Measurements from ENCODE around the gene ASS1.

The ASS1 gene

GRCh38 chr9:130512199-130512598 lies 67.4 kb downstream of the ASS1 start:
- intact Hi-C loops (cut with DNase I) = no loop called here

DNA sequence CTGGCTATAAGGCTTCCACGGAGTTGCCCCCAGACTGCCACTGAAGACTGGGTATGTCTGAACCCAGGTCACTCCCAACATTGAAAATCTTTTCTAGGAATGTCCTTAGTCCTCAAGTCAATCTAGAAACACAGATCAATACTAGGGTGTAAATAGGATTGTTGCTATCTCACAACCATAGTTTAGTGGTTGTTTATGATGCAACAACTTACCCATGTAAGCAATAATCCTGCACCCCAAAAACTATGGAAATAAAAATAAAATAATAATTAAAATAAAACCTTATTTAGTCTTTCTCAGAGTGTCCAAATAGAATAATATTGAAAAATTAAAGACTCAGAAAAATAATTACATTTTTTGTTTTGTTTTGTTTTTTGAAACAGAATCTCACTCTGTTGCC lies 68.3 kb downstream of the ASS1 start:
- intact Hi-C loops (cut with DNase I) = no loop called here
- DNase-seq = no peak

More at GRCh38 chr9:130512199-130512598, 67.4 kb downstream of the ASS1 start:
- DNase-seq = no peak

GRCh38 chr9:130518233-130518632 lies 73.5 kb downstream of the ASS1 start:
- peak in 1 of 42 donors; percentile 4 for DNase-seq
- intact Hi-C loops (cut with DNase I) = no loop called here

- intact Hi-C loops (cut with DNase I) = no loop called here
- DNase-seq = peak in 7 of 42 donors; percentile 7 to 57 (median 19)
These were observed 74.4 kb downstream of the ASS1 start for GRCh38 chr9:130518943-130519799.

GRCh38 chr9:130519927-130520326 lies 75.2 kb downstream of the ASS1 start:
- intact Hi-C loops (cut with DNase I) = no loop called here
- DNase-seq = peak in 1 of 42 donors; percentile 10

GRCh38 chr9:130521715-130522114 lies 77.0 kb downstream of the ASS1 start:
- intact Hi-C loops (cut with DNase I) = no loop called here

DNA sequence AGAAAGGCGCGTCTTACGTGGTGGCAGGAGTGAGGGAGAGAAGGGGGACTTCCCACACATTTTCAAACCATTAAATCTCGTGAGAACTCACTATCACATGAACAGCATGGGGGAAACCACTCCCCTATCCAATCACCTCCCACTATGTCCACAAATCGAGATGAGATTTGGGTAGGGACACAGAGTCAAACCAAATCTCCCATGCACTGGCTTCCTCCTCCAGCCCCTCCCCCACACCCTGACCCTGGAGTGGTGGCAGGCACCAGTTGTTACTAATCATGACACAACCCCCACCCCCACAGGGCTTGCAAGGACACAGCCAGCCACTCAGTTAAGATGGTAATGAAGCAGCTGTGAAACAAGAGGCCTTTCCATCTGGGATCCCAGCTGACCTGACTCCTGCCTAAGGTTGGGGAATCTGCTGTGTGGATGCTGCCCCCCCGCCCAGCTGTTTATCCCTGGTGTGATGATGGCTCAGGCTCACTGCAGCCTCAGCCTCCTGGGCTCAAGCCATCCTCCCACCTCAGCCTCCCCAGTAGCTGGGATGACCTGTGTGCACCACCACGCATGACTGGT lies 77.6 kb downstream of the ASS1 start:
- intact Hi-C loops (cut with DNase I) = no loop called here
- peak in 1 of 42 donors; percentile 10 for DNase-seq

More at GRCh38 chr9:130521715-130522114, 77.0 kb downstream of the ASS1 start:
- DNase-seq = no peak

DNA sequence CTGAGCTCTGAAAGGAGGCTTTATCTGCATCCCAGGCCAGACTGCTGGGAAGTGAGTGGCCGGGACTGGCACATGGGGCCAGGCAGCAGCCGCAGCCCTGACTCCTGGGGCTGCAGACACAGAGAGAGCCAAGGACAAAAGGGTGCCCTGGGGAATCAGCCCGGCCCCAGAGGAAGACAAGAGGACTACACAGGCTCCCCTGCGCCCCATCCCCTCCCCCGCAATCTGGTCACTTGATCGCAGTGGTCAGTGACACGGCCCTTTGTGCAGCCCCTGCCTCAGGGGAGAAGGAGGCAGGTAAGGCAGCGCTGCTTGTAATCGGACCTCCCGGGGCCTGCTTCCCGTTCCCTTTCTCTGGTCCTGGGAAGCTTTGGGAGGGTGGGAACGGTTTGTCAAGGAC lies 79.2 kb downstream of the ASS1 start:
- intact Hi-C loops (cut with DNase I) = no loop called here
- DNase-seq = no peak

DNA sequence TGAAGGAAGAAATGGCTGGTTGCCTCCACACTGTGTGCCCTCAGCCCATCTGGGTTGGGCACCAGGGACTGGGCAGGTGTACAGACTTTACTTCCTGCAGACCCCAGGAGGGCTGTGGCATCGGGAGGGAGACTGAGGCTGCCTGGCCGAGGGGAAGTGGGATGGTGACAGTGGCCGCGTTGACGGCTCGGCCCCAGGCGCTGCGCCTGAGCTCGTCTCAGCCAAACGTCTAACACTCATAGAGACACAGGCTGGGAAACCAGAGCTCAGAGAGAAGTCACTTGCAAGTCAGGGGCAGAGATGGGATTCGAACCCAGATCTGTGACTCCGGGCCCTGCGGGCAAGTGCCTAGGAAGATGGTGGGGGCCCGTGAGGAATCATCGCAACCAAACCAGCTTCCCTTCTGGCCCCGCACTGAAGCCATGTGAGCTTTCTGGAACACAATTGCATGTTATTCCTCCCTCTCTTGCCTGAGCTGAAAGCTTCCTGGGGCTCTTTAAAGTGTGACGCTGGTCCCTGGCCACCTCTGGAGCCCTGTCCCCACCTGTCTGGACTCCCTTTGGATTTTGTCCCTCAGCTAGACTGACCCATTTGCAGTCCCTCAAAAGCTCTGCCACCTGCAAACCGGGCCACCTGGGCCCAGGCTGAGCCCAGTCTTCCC lies 81.6 kb downstream of the ASS1 start:
- intact Hi-C loops (cut with DNase I) = no loop called here

DNA sequence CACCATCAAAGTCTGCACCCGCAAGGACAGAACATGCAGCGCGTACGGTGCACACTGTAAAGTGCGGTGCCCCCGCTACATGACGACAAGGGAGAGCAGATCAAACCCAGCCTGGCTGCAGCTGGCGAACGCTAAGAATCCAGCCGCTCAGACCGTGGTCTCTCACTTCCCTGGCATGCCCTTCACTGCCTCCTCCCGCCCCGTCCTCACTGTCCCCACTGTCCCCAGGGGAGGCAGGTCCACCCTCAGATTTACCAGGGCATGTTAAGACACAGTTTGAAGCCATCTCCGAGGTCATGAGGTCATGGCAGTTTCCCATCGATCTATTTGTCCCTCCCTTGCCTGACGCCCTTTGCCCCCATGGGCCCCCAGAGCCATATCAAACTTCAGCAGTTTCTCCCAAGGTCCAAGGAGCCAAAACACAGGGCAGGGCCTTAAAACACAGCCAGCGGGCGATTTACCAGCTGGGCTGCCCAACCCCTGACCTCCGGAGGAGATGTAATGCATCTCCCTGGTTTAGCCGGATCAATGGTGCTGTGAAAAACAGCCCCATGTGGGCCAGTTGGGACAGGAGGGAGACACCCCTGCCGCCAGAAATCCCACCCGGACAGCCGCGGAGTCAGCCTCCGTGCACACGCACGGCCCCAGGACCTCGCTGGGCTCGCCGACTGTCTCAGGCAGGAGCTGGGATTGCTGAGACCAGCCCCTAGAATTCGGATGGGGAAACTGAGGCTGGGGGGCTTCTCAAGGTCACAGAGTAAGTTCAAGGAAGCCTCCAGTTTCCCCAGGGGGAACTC lies 82.3 kb downstream of the ASS1 start:
- DNase-seq = no peak

More for the DNA sequence above, 81.6 kb downstream of the ASS1 start:
- no peak for DNase-seq

GRCh38 chr9:130527651-130528310 lies 83.0 kb downstream of the ASS1 start:
- intact Hi-C loops (cut with DNase I) = no loop called here
- DNase-seq = no peak

More for the DNA sequence above, 82.3 kb downstream of the ASS1 start:
- intact Hi-C loops (cut with DNase I) = no loop called here

DNA sequence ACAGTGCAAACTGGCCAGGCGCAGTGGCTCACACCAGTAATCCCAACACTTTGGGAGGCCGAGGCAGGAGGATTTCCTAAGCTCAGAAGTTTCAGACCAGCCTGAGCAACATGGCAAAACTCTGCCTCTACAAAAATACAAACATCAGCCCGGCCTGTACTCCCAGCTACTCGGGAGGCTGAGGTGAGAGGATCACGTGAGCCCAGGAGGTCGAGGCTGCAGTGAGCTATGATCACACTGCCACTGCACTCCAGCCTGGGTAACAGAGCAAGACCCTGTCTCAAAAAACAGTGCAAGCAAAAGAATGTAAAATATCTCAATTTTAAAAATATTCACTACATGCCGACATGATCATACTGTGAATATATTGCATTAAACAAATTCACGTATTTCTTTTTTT lies 83.9 kb downstream of the ASS1 start:
- no peak for DNase-seq
- intact Hi-C loops (cut with DNase I) = no loop called here

DNA sequence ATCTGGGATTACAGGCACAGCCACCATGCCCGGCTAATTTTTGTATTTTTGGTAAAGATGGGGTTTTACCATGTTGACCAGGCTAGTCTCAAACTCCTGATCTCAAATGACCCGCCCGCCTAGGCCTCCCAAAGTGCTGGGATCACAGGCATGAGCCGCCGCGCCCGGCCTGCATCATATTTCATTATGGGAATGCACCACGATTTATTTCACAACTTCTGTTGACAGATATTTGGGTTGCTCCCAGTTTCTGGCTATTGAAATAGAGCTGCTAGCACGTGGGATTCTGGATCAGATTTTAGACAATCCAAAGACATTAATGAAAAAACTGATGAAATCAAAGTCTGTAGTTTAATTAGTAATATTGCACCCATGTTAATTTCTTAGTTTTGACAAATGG lies 86.2 kb downstream of the ASS1 start:
- intact Hi-C loops (cut with DNase I) = no loop called here
- DNase-seq = no peak

- DNase-seq = no peak
These were observed 86.9 kb downstream of the ASS1 start for GRCh38 chr9:130531670-130532069.

DNA sequence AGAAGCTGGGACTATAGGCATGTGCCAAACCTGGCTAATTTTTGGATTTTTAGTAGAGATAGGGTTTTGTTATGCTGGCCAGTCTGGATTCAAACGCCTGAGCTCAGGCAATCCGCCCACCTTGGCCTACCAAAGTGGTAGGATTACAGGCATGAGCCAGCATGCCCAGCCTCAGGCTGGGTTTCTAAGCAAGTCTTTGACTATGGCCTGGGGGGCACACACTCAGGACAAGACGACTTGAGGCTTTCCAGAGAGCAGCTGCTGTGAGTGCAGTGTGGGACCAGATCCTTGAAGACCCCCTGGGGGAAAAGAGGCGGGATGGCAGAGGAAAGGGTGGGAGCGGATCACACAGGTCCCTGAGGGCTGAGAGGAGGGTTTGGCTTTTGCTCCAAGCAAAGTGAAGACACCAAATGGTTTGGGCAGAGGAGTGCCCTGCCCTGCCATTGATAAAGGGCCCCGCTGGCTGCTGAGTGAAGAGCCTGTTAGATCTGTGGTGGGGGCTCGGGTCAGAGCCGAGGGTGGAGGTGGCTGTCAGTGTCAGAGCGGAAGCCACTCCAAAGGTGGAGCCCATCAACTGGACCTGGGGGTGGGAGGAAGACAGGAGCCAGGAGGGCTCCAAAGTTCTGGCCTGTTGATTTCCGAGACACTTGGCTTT lies 87.8 kb downstream of the ASS1 start:
- intact Hi-C loops (cut with DNase I) = no loop called here
- DNase-seq = no peak

More at GRCh38 chr9:130531670-130532069, 86.9 kb downstream of the ASS1 start:
- intact Hi-C loops (cut with DNase I) = no loop called here

DNA sequence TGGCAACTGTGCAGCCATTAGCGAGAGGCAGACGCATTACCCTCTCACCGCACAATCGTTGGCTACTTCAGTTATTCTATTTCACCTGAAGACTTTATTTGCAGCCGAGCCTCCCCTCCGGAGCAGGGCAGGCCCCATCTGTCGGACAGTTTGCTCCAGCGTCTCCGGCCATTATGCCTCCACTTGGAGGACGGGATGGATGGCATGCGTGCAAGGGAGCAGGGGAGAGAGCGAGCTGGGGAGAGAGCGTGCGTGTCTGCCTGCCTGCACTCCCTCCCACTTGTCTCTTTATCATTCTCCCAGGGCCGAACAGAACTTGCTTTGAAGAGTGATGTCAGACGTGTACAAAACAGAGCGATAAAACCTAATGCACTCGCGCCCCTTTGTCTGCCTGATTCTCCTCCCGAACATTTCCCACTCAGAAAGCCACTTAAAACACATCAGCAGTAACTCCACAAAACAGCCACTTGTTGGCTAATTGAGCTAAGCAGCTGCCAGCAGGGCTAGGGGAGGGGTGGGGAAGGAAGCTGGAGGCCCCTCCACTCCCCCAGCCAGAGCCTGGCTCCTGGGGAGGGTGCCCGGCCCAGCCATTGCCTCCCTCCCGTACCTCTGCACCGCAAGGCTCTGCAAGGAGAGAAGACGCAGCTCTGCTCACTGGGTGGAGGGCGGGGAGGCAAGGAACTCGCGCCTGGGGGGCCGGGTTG lies 91.2 kb downstream of the ASS1 start:
- peak in 28 of 42 donors; percentile 4 to 64 (median 23) for DNase-seq
- intact Hi-C loops (cut with DNase I) = no loop called here

- DNase-seq = no peak
- intact Hi-C loops (cut with DNase I) = no loop called here
These were observed 91.9 kb downstream of the ASS1 start for GRCh38 chr9:130536701-130537107.
